Fibroblast of lung (primary cell): ENCODE data around the gene BLTP1. TPM values are rescaled to one million over a fixed set of nuclear protein-coding genes. Genes with fewer than 3 reads are reported as not detected.

Experiments used
- DNase-seq, 2 donors: peaks; one replicate each; pipeline versions ENCODE4 v3.0.0 to v3.0.0-alpha.2; 2010; ENCODE audit warnings: low read depth in 2 of 2
- H2AFZ ChIP-seq: 2 replicates; pipeline ENCODE4 v1.5.1; 2012; ENCODE audit warnings: low read length, control low read depth, inconsistent platforms
- H3K27ac ChIP-seq: 2 replicates; pipeline ENCODE4 v1.5.1; 2011; ENCODE audit warnings: low read length, control low read depth; ENCODE audit not compliant: insufficient read depth
- H3K27me3 ChIP-seq: 2 replicates; pipeline ENCODE4 v1.5.1; 2011; ENCODE audit warnings: mild to moderate bottlenecking, low read length; ENCODE audit not compliant: control insufficient read depth, insufficient read depth
- H3K36me3 ChIP-seq: 2 replicates; pipeline ENCODE4 v1.5.1; 2011; ENCODE audit warnings: low read length; ENCODE audit not compliant: control insufficient read depth, insufficient read depth
- H3K4me1 ChIP-seq: 2 replicates; pipeline ENCODE4 v1.5.1; 2011; ENCODE audit warnings: low read length; ENCODE audit not compliant: control insufficient read depth, insufficient read depth; ENCODE audit errors: extremely low read depth
- H3K4me2 ChIP-seq: 2 replicates; pipeline ENCODE4 v1.5.1; 2011; ENCODE audit warnings: low read length, control low read depth; ENCODE audit not compliant: insufficient read depth; ENCODE audit errors: extremely low read depth
- H3K4me3 ChIP-seq, 4 experiments: fragments of 200-600 bp in 1 of 4; sonication (generic) in 1 of 4; replicated peaks in 1 of 4; 2 replicates each; pipeline ENCODE4 v1.5.1; 2011 to 2016; ENCODE audit warnings: low read length in 4 of 4, low read depth in 3 of 4, mild to moderate bottlenecking in 3 of 4, control low read depth in 2 of 4, inconsistent platforms in 1 of 4, mixed read lengths in 1 of 4; ENCODE audit not compliant: insufficient read depth in 1 of 4; ENCODE audit errors: control extremely low read depth in 1 of 4
- H3K79me2 ChIP-seq: 2 replicates; pipeline ENCODE4 v1.5.1; 2012; ENCODE audit warnings: mild to moderate bottlenecking, low read length, inconsistent platforms; ENCODE audit not compliant: control insufficient read depth, insufficient read depth
- H3K9ac ChIP-seq: 2 replicates; pipeline ENCODE4 v1.5.1; 2011; ENCODE audit warnings: mild to moderate bottlenecking, low read length, control low read depth; ENCODE audit not compliant: insufficient read depth
- H3K9me3 ChIP-seq: 2 replicates; pipeline ENCODE4 v1.5.1; 2012; ENCODE audit warnings: low read depth, low read length; ENCODE audit not compliant: control insufficient read depth, insufficient read depth
- H4K20me1 ChIP-seq: 2 replicates; pipeline ENCODE4 v1.5.1; 2011; ENCODE audit warnings: low read length; ENCODE audit not compliant: control insufficient read depth, insufficient read depth; ENCODE audit errors: extremely low read depth
- EZH2 ChIP-seq: IDR thresholded peaks from 2 replicates; pipeline ENCODE4 v1.5.1; 2012; ENCODE audit warnings: low read length, control low read depth, mild to moderate bottlenecking; ENCODE audit errors: missing control alignments
- polyA plus RNA-seq, 2 donors: library from polyadenylated mRNA; depleted of rRNA in 1 of 2; stranded (reverse) in 1 of 2; unstranded in 1 of 2; fragments of >200 nt; gene quantifications; 2 replicates each; pipeline ENCODE4 v1.2.1, GENCODE V29; 2011 to 2012; ENCODE audit warnings: missing spikeins in 1 of 2
- total RNA-seq: library from RNA; depleted of rRNA; stranded (reverse); fragments of >200 nt; gene quantifications from 2 replicates; pipeline ENCODE4 v1.2.1, GENCODE V29; 2014
- TF ChIP-seq, protein P1 (sequence below), 2 donors: IDR thresholded peaks in 1 of 2; conservative IDR thresholded peaks in 1 of 2; 1 replicate in 1 of 2; 2 replicates in 1 of 2; pipeline ENCODE4 v1.5.1; 2011 to 2012; ENCODE audit warnings: low read length in 2 of 2, control low read depth in 1 of 2, inconsistent platforms in 1 of 2, low read depth in 1 of 2, mild to moderate bottlenecking in 1 of 2

BLTP1 gene
- total and polyA plus RNA-seq, 2 donors (not counting 1 experiment from before 2014, with no cell fraction given) = 52.5 to 130 TPM

DNA sequence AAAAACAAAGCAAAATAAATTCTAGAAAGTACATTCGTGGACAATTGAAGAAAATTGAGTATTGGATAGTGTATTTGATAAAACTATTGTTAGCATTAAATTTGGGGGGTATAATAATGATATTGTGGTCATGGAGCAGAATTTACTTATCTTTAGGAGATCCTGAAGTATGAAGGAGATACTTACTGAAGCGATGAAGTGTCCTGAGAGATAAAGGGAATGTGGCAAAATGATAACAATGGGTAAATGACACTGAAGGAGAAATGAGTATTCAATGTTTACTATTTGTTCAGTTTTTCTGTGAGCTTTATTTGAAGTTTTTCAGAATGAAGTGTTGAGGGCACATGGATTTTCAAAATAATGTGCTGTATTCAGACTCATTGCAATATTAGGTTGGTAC lies 30.0 kb upstream of the BLTP1 start:
- H2AFZ ChIP-seq = no peak overlapping the region
- TF ChIP-seq, protein P1, sequence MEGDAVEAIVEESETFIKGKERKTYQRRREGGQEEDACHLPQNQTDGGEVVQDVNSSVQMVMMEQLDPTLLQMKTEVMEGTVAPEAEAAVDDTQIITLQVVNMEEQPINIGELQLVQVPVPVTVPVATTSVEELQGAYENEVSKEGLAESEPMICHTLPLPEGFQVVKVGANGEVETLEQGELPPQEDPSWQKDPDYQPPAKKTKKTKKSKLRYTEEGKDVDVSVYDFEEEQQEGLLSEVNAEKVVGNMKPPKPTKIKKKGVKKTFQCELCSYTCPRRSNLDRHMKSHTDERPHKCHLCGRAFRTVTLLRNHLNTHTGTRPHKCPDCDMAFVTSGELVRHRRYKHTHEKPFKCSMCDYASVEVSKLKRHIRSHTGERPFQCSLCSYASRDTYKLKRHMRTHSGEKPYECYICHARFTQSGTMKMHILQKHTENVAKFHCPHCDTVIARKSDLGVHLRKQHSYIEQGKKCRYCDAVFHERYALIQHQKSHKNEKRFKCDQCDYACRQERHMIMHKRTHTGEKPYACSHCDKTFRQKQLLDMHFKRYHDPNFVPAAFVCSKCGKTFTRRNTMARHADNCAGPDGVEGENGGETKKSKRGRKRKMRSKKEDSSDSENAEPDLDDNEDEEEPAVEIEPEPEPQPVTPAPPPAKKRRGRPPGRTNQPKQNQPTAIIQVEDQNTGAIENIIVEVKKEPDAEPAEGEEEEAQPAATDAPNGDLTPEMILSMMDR (conservative IDR thresholded peaks at IDR 0.05 in 1 of 2, IDR thresholded peaks at IDR 0.05 in 1 of 2; ENCODE audit: low read depth in 1 of 2, low read length in 2 of 2) = no peak
- TF ChIP-seq EZH2 = no peak
- H3K79me2 ChIP-seq = no peaks in the 10 kb centered on the region
- no peak for DNase-seq
- no peaks in the 10 kb centered on the region for H4K20me1 ChIP-seq
- H3K36me3 ChIP-seq = no peaks in the 10 kb centered on the region
- no peaks in the 10 kb centered on the region for H3K27me3 ChIP-seq
- H3K4me1 ChIP-seq = no peaks in the 10 kb centered on the region
- H3K27ac ChIP-seq = no peak overlapping the region
- H3K9me3 ChIP-seq = no peaks in the 10 kb centered on the region
- H3K9ac ChIP-seq = no peak overlapping the region
- no peak overlapping the region for H3K4me3 ChIP-seq
- no peak overlapping the region for H3K4me2 ChIP-seq

DNA sequence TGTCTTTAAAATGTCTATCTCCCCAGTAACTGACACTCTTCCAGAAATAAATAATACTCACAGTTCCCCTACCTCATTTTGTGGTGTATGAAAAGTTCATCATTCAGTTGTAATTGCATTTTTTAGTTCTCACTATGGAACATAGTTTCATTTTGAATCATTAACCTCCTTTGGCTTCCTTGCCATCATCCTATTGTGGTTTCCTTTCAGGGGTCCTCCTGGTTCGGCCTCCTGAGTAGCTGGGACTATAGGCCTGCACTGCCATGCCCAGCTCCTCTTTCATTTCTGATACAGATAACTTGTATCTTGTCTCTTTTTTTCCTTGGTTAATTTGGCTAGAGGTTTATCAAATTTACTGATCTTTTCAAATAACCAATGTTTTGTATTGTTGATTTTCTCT lies 23.1 kb upstream of the BLTP1 start:
- H3K79me2 ChIP-seq = no peaks in the 10 kb centered on the region
- no peaks in the 10 kb centered on the region for H4K20me1 ChIP-seq
- no peak overlapping the region for H2AFZ ChIP-seq
- no peak overlapping the region for H3K4me3 ChIP-seq
- no peaks in the 10 kb centered on the region for H3K9me3 ChIP-seq
- no peak overlapping the region for H3K9ac ChIP-seq
- H3K27me3 ChIP-seq = no peaks in the 10 kb centered on the region
- no peak overlapping the region for H3K27ac ChIP-seq
- H3K4me2 ChIP-seq = no peak overlapping the region
- no peaks in the 10 kb centered on the region for H3K4me1 ChIP-seq
- peak in 1 of 2 donors; percentile 2 for DNase-seq
- TF ChIP-seq EZH2 = no peak
- TF ChIP-seq, protein P1 (conservative IDR thresholded peaks at IDR 0.05 in 1 of 2, IDR thresholded peaks at IDR 0.05 in 1 of 2; ENCODE audit: low read depth in 1 of 2, low read length in 2 of 2) = no peak
- H3K36me3 ChIP-seq = no peaks in the 10 kb centered on the region

DNA sequence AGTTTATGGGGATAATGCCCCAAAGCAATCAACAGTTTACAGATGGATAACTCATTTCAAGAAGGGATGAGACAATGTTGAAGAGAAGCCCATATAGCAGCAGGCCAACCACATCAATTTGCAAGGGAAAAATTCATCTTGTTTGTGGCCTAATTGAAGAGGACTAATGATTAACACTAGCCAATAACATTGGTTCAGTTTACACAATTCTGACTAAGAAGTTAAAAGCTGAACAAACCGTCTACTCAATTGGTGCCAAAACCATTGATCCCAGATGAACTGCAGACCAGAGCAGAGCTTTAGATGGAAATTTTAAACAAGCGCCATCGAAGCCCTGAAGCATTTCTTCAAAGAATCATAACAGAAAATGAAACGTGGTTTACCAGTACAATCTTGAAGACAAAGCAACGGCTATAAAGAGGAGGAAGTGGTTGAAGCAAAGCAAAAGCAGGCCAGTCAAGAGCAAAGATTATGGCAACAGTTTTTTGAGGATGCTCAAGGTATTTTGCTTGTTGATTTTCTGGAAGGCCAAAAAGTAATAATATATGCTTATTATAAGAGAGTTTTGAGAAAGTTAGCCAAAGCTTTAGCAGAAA lies 20.5 kb upstream of the BLTP1 start:
- Histone ChIP-seq H2AFZ (no peak overlapping the region), H3K9ac (no peak overlapping the region), H3K79me2 (no peaks in the 10 kb centered on the region), H4K20me1 (no peaks in the 10 kb centered on the region), H3K9me3 (no peaks in the 10 kb centered on the region), H3K4me2 (no peak overlapping the region), H3K4me1 (no peaks in the 10 kb centered on the region), H3K36me3 (no peaks in the 10 kb centered on the region), H3K4me3 (no peak overlapping the region), H3K27ac (no peak overlapping the region), H3K27me3 (no peaks in the 10 kb centered on the region)
- no peak for DNase-seq
- TF ChIP-seq EZH2 = no peak
- TF ChIP-seq, protein P1 (conservative IDR thresholded peaks at IDR 0.05 in 1 of 2, IDR thresholded peaks at IDR 0.05 in 1 of 2; ENCODE audit: low read depth in 1 of 2, low read length in 2 of 2) = no peak
